Liver (tissue), 9 donors: ENCODE data around the gene GPA33. TPM values are rescaled to one million over a fixed set of nuclear protein-coding genes. Genes with fewer than 3 reads are reported as not detected.

Experiments
- DNase-seq: peaks from one replicate; pipeline ENCODE4 v3.0.0-alpha.2; 2017; ENCODE audit warnings: low spot score
- H3K27ac ChIP-seq, 2 donors: one replicate each; pipeline ENCODE4 v1.7.0; 2013; ENCODE audit warnings: inconsistent platforms in 2 of 2, low read length in 2 of 2, control low read depth in 1 of 2, low read depth in 1 of 2, mild to moderate bottlenecking in 1 of 2
- H3K27me3 ChIP-seq, 4 donors: one replicate each; pipeline versions ENCODE4 v1.6.1 to v1.7.0; 2013; ENCODE audit warnings: low read length in 3 of 4, inconsistent platforms in 1 of 4, mild to moderate bottlenecking in 1 of 4, moderate library complexity in 1 of 4; ENCODE audit not compliant: control insufficient read depth in 4 of 4, insufficient read depth in 4 of 4
- H3K36me3 ChIP-seq, 4 donors: one replicate each; pipeline versions ENCODE4 v1.6.1 to v1.7.0; 2013; ENCODE audit warnings: low read length in 3 of 4, mild to moderate bottlenecking in 3 of 4, low read depth in 1 of 4, moderate library complexity in 1 of 4; ENCODE audit not compliant: control insufficient read depth in 4 of 4, insufficient read depth in 3 of 4
- H3K4me1 ChIP-seq, 4 donors: one replicate each; pipeline versions ENCODE4 v1.6.1 to v1.7.0; 2013; ENCODE audit warnings: low read length in 3 of 4, mild to moderate bottlenecking in 3 of 4, moderate library complexity in 1 of 4; ENCODE audit not compliant: control insufficient read depth in 4 of 4, insufficient read depth in 4 of 4
- H3K4me3 ChIP-seq, 3 donors: one replicate each; pipeline versions ENCODE4 v1.6.1 to v1.7.0; 2013; ENCODE audit warnings: low read length in 3 of 3, control low read depth in 1 of 3, low read depth in 1 of 3, mild to moderate bottlenecking in 1 of 3
- H3K9ac ChIP-seq, 2 donors: one replicate each; pipeline ENCODE4 v1.7.0; 2013; ENCODE audit warnings: low read length in 2 of 2, mild to moderate bottlenecking in 2 of 2, moderate library complexity in 2 of 2, control low read depth in 1 of 2, low read depth in 1 of 2
- H3K9me3 ChIP-seq, 4 donors: one replicate each; pipeline versions ENCODE4 v1.6.1 to v1.7.0; 2013; ENCODE audit warnings: low read length in 3 of 4; ENCODE audit not compliant: control insufficient read depth in 4 of 4
- EGR1 ChIP-seq, 2 donors: IDR thresholded peaks; 2 replicates each; pipeline ENCODE4 v1.6.1; 2016 to 2018; ENCODE audit warnings: antibody characterized with exemption in 2 of 2, low read depth in 2 of 2
- FOXA1 ChIP-seq: IDR thresholded peaks from 2 replicates; pipeline ENCODE4 v1.6.1; 2016; ENCODE audit warnings: antibody characterized with exemption
- FOXA2 ChIP-seq: IDR thresholded peaks from 2 replicates; pipeline ENCODE4 v1.6.1; 2016; ENCODE audit warnings: antibody characterized with exemption
- GABPA ChIP-seq, 2 donors: IDR thresholded peaks in 1 of 2; conservative IDR thresholded peaks in 1 of 2; 2 replicates each; pipeline ENCODE4 v1.6.1; 2016; ENCODE audit warnings: antibody characterized with exemption in 2 of 2, mild to moderate bottlenecking in 1 of 2, moderate library complexity in 1 of 2
- HNF4A ChIP-seq, 2 donors: conservative IDR thresholded peaks; 2 replicates each; pipeline ENCODE4 v1.6.1; 2016; ENCODE audit warnings: antibody characterized with exemption in 2 of 2, mild to moderate bottlenecking in 2 of 2
- MAX ChIP-seq: IDR thresholded peaks from 2 replicates; pipeline ENCODE4 v1.6.1; 2016; ENCODE audit warnings: antibody characterized with exemption
- RAD21 ChIP-seq, 2 donors: IDR thresholded peaks; 2 replicates each; pipeline ENCODE4 v1.6.1; 2016; ENCODE audit warnings: antibody characterized with exemption in 2 of 2, mild to moderate bottlenecking in 2 of 2
- RXRA ChIP-seq, 2 donors: IDR thresholded peaks; 2 replicates each; pipeline ENCODE4 v1.6.1; 2017 to 2018; ENCODE audit warnings: antibody characterized with exemption in 2 of 2, mild to moderate bottlenecking in 1 of 2
- SP1 ChIP-seq: IDR thresholded peaks from 2 replicates; pipeline ENCODE4 v1.6.1; 2018; ENCODE audit warnings: antibody characterized with exemption, mild to moderate bottlenecking
- YY1 ChIP-seq: IDR thresholded peaks from 2 replicates; pipeline ENCODE4 v1.6.1; 2016; ENCODE audit warnings: antibody characterized with exemption, mild to moderate bottlenecking
- ZBTB33 ChIP-seq: IDR thresholded peaks from 2 replicates; pipeline ENCODE4 v1.6.1; 2016; ENCODE audit warnings: antibody characterized with exemption
- WGBS: extraction: QIAGEN DNeasy Blood & Tissue Kit; methylation state at CpG from one replicate; pipeline ENCODE4 v1.1.7; 2013; 5-methylcytosine and 5-hydroxymethylcytosine counted together
- polyA plus RNA-seq, 2 donors: library from polyadenylated mRNA; stranded (reverse) in 1 of 2; unstranded in 1 of 2; fragments of 200-250 nt in 1 of 2; fragments of >200 nt in 1 of 2; fragmentation: Nextera tagmentation in 1 of 2; extraction: Ambion mirVana in 1 of 2; gene quantifications; one replicate each; pipeline versions ENCODE4 v1.2.1 to v1.2.3, GENCODE V29; 2013 to 2015
- total RNA-seq, 2 donors: library from RNA; depleted of rRNA; stranded (reverse); fragments of >200 nt; gene quantifications; one replicate each; pipeline ENCODE4 v1.2.3, GENCODE V29; 2014
- TF ChIP-seq, protein P1 (sequence below): fragments of 150-350 bp; IDR thresholded peaks from 2 replicates; pipeline ENCODE4 v1.5.1; 2017; ENCODE audit warnings: improper control_type of control experiment, low read depth, low read length; ENCODE audit not compliant: missing input control
- TF ChIP-seq, protein P2 (sequence below): IDR thresholded peaks from 2 replicates; pipeline ENCODE4 v1.6.1; 2016; ENCODE audit warnings: antibody characterized with exemption
- TF ChIP-seq, protein P3 (sequence below): IDR thresholded peaks from 2 replicates; pipeline ENCODE4 v1.6.1; 2016; ENCODE audit warnings: antibody characterized with exemption, mild to moderate bottlenecking
- donor health status: healthy.
- donor health status: healthy.
- donor health status: healthy.
- donor health status: healthy.
- donor health status: healthy.

The GPA33 gene
- under 1 TPM; 0.08 to 0.19 TPM for total RNA-seq
- polyA plus RNA-seq = under 1 TPM in 1 of 2 donors, not detected in 1; 0.03 TPM

GRCh38 chr1:167090314-167090942, at the start of gene GPA33:
TSS of gene GPA33 (minus strand) at chr1:167090377. CDS start at chr1:167090287, 90 bp downstream.
- Histone ChIP-seq H3K4me1 (no peaks in the 10 kb centered on the region), H3K27me3 (no peaks in the 10 kb centered on the region), H3K4me3 (no peak within 1 kb of the TSS), H3K27ac (no peak within 1 kb of the TSS), H3K9me3 (no peaks in the 10 kb centered on the region), H3K36me3 (no peaks in the 10 kb centered on the region), H3K9ac (no peak within 1 kb of the TSS)
- TF ChIP-seq FOXA1 (no peak), RAD21 (IDR thresholded peaks at IDR 0.05) (no peak)
- DNase-seq = no peak
- WGBS = 61% methylated on average over 1 of the region's 1 CpG

GRCh38 chr1:167138703-167139102, 48.5 kb upstream of the GPA33 start:
- WGBS = 78% methylated on average over 1 of the region's 1 CpG
- no peaks in the 10 kb centered on the region for H3K27me3 ChIP-seq
- H3K4me3 ChIP-seq = no peak overlapping the region
- TF ChIP-seq MAX = no peak
- TF ChIP-seq SP1 = no peak
- no peak for TF ChIP-seq RAD21 (IDR thresholded peaks at IDR 0.05)
- TF ChIP-seq RXRA (IDR thresholded peaks at IDR 0.05) = no peak
- no peak for TF ChIP-seq YY1
- TF ChIP-seq GABPA (IDR thresholded peaks at IDR 0.05 in 1 of 2, conservative IDR thresholded peaks at IDR 0.05 in 1 of 2) = no peak
- TF ChIP-seq HNF4A (conservative IDR thresholded peaks at IDR 0.05) = no peak
- no peaks in the 10 kb centered on the region for H3K9me3 ChIP-seq
- H3K4me1 ChIP-seq = no peaks in the 10 kb centered on the region
- no peak overlapping the region for H3K27ac ChIP-seq
- no peak overlapping the region for H3K9ac ChIP-seq
- no peaks in the 10 kb centered on the region for H3K36me3 ChIP-seq
- no peak for DNase-seq

DNA sequence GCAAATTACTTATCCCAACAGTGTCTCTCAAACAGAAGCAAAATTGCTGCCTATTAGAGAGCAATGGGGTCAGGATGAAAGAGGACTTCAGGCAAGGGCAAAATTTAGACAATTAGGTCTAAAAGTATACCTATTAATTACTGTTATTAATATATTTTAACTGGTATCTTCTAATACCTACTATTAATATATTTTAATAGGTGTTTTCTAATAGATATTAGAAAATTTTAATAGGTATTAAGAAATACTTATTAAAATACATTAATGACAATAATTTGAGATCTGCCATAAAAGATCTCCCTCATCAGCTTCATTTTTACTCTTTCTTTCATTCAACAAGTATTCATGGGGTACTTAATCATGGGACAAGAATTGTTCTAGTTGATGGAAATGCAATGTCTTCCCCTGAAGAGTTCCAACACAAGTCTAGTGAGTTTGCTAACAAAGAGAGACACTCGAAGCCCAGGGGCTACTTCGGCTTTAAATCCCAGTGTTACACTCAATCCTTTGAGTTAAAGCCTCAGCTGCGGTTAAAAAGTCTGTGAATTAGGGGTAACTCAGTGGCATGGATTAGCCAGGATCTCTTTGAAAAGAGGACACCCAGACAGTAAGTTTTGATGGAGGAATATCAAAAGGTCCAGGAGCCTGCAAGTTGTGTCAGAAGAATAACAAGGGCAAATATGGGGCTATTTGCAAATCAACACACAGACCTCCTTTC, 47.8 kb upstream of the GPA33 start:
- H3K27me3 ChIP-seq = no peaks in the 10 kb centered on the region
- WGBS = 63% methylated on average over 3 of the region's 3 CpGs
- no peak overlapping the region for H3K27ac ChIP-seq
- TF ChIP-seq ZBTB33 (no peak), GABPA (IDR thresholded peaks at IDR 0.05 in 1 of 2, conservative IDR thresholded peaks at IDR 0.05 in 1 of 2) (no peak), EGR1 (IDR thresholded peaks at IDR 0.05; ENCODE audit: low read depth in 2 of 2) (no peak), RXRA (IDR thresholded peaks at IDR 0.05) (no peak), FOXA2 (no peak), HNF4A (conservative IDR thresholded peaks at IDR 0.05) (no peak), FOXA1 (no peak)
- TF ChIP-seq, protein P1, sequence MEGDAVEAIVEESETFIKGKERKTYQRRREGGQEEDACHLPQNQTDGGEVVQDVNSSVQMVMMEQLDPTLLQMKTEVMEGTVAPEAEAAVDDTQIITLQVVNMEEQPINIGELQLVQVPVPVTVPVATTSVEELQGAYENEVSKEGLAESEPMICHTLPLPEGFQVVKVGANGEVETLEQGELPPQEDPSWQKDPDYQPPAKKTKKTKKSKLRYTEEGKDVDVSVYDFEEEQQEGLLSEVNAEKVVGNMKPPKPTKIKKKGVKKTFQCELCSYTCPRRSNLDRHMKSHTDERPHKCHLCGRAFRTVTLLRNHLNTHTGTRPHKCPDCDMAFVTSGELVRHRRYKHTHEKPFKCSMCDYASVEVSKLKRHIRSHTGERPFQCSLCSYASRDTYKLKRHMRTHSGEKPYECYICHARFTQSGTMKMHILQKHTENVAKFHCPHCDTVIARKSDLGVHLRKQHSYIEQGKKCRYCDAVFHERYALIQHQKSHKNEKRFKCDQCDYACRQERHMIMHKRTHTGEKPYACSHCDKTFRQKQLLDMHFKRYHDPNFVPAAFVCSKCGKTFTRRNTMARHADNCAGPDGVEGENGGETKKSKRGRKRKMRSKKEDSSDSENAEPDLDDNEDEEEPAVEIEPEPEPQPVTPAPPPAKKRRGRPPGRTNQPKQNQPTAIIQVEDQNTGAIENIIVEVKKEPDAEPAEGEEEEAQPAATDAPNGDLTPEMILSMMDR = no peak
- TF ChIP-seq, protein P2, sequence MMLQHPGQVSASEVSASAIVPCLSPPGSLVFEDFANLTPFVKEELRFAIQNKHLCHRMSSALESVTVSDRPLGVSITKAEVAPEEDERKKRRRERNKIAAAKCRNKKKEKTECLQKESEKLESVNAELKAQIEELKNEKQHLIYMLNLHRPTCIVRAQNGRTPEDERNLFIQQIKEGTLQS = no peak
- TF ChIP-seq, protein P3, sequence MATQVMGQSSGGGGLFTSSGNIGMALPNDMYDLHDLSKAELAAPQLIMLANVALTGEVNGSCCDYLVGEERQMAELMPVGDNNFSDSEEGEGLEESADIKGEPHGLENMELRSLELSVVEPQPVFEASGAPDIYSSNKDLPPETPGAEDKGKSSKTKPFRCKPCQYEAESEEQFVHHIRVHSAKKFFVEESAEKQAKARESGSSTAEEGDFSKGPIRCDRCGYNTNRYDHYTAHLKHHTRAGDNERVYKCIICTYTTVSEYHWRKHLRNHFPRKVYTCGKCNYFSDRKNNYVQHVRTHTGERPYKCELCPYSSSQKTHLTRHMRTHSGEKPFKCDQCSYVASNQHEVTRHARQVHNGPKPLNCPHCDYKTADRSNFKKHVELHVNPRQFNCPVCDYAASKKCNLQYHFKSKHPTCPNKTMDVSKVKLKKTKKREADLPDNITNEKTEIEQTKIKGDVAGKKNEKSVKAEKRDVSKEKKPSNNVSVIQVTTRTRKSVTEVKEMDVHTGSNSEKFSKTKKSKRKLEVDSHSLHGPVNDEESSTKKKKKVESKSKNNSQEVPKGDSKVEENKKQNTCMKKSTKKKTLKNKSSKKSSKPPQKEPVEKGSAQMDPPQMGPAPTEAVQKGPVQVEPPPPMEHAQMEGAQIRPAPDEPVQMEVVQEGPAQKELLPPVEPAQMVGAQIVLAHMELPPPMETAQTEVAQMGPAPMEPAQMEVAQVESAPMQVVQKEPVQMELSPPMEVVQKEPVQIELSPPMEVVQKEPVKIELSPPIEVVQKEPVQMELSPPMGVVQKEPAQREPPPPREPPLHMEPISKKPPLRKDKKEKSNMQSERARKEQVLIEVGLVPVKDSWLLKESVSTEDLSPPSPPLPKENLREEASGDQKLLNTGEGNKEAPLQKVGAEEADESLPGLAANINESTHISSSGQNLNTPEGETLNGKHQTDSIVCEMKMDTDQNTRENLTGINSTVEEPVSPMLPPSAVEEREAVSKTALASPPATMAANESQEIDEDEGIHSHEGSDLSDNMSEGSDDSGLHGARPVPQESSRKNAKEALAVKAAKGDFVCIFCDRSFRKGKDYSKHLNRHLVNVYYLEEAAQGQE = no peak
- H3K4me1 ChIP-seq = no peaks in the 10 kb centered on the region
- H3K4me3 ChIP-seq = no peak overlapping the region
- no peaks in the 10 kb centered on the region for H3K9me3 ChIP-seq
- H3K36me3 ChIP-seq = no peaks in the 10 kb centered on the region
- H3K9ac ChIP-seq = no peak overlapping the region
- no peak for DNase-seq
